ELR (cell line): Measurements from ENCODE around the gene RPL19.

Experiments used
- DNase-seq: peaks from one replicate; pipeline ENCODE4 v3.0.0-alpha.2; 2015; ENCODE audit warnings: low read depth

The RPL19 gene

DNA sequence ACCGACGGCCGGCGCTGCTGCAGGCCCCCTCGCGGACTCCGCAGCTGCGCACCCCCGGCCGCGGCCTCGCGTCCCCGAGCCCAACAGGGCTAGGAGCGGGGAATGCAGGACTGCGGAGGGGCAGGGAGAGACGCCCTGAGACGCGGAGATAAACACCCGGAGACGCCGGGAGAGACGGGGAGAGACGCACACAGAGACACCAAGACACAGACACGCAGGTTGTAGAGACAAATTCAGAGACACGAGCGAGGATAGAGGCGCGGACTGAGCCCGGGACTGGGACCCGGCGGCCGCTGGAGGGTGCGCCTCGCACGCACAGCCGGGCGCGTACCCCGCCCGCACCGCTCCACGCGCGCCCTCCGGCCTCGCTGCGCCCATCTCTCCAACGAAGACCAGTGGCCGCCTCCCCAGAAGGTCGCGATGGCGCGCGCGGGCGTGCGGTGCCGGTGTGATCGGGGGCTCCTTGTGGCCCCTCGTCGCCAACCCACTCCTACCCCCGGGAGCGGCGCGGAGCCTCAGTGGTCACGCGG is 24.8 kb downstream of the RPL19 start:
- no peak for DNase-seq

DNA sequence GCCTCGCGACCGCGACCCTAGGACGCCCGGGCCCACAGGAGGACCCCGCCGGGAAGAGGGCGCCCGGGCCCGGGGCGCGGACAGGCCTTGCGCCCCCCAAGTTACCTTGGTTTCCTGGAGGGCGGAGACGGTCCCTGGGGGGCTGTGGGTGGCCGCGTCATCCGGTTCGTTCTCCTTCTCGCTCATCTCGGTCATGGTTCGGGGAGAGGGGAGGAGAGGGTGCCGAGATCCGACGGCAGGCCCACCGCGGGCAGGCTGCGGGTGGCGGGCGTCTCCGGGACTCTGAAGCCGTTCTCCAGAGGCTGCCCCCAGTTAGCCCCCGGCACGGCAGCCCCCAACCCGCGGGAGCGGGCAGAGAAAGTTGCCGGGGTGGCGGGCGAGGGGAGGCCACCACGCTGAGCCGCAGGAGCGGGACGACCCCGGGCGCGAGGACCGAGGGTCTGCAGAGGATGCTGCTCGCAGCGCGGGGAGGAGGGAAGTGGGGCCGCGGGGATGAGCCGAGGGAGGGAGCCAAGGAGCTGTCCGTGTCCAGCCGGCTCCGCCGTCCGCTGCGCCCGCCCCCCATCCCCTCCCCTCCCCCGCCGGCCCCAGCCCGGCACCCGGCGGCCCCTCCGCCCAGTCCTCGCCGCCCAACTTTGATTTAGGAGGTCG is 25.4 kb downstream of the RPL19 start, which contains the start of gene STAC2:
Gene STAC2, minus strand, starts transcription at position 638 of the 651 bp plus-strand sequence. Its CDS starts 443 bp downstream, at position 195.
- DNase-seq = no peak

DNA sequence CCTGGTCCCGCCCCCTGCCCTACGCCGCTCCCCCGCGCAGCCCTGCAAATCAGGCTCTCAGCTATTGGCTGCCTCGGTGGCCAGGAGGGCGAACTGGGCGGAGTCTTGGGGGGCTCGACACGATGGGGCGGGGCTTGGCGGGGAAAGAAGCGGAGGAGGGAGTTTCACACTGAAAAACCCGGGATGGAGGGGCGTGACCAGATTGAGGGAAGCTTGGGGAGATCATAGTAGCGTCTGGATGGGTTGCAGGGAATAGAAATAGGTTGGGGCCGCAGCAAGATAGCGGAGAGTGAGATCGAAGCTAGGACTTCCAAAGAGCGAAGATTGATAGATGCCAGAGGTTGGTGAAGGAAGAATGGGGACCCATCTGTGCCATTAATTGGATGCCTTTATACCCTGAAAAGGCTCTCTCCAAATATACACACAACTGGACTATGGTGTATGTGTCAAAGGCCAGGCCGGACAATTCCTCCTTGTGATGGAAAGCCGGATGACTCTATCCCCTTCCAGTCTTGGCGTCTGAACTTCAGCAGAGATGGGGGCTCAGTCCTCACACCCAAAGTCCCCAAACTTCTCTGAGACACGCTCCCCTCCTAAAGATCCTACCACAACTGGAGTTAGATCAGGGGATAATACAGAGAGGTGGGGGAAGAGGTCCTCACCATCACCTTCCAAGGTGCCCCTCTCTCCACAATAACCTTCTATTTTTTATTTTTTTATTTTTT is 26.0 kb downstream of the RPL19 start:
- peak; percentile 53 for DNase-seq

DNA sequence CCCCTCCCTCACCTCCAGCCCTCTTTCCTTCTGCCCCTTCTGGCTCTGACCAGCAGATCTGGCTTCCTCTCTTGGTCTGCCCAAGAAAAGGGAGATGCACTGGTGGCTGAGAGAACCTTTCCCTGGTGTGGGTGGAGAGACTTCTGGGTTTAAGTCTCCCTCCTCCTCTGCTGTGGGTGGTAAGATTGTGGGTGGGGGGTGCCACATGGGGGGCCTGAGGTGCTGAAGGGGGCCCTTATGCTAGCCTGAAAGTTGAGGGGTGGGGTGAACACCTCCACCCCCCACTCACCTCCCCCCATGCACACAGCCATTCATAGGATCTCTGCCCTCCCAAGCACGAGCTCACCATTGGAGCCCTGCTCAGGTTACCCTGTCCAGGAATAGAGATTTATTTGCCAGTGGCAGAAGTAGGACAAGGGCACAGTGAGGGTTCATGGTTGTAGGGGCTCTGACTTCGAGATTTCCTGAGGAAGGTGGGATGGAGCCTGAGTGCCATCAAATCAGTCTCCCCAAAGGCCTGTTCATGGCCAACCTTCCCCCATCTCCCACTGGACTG is 27.4 kb downstream of the RPL19 start:
- no peak for DNase-seq

DNA sequence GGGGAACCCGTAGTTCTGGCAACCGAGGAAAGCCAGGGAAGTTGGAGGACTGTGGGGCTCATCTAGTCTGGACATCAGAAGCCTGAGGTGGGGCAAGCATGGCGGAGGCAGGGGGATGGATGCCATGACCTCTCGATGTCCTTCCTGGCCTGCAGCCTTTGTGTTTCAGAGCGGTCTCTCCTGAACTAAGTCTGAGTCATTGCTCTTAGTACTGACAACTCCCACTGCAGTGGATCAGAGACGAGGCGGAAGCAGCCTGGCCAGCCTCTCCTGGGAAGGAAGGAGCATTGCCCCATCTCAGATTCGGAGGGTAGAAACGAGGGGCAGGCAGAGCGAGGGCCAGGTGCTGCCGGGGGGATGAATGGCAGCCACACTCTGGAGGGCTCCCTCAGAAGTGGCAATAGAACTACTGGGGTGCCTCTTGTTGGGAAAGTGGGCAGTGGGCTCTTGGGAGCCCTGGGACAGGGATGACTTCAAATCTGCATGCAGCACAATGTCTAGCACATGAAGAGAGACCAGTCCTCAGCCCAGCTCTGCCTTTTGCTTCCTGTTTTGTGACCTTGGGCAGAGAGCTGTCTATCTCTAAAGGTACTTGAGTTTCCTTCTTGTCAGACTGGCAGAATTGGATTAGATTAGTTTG is 29.3 kb downstream of the RPL19 start:
- peak; percentile 81 for DNase-seq

DNA sequence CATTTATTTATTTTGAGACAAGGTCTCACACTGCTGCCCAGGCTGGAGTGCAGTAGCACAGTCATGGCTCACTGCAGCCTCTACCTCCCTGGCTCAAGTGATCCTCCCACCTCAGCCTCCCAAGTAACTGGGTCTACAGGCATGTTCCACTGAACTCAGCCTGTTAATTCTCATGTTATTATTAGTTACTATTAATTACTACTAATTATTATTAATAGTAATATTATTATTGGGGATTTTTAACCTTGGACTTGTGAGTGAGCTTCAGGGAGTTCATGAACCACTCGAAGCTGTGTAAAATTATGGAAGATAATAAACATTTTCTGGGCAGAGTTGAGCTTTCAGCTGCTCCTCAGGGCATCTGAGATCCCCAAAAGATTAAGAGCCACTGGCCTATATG is 30.3 kb downstream of the RPL19 start:
- no peak for DNase-seq

DNA sequence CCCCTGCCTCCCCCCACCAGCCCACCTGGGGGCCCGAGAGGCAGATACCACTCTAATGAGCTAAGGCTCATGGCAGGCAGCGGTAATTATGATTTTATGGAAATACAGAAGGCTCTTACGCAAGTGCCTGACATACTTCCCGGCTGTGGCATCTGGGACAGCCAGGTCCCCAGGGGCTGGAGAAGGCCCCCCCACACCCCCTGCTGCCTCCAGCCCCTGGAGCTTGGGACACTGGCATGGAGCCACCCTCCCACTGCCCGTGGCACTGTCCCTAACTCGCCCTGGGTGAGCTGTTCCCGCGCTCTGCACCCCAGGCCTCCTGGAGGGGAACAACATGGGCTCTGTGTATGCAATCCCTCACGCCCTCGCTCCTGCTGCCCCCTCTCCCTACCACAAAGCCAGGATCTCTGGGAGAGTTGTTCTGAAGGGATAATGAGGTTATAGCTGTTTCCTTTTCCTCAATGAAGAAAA is 31.0 kb downstream of the RPL19 start:
- no peak for DNase-seq

DNA sequence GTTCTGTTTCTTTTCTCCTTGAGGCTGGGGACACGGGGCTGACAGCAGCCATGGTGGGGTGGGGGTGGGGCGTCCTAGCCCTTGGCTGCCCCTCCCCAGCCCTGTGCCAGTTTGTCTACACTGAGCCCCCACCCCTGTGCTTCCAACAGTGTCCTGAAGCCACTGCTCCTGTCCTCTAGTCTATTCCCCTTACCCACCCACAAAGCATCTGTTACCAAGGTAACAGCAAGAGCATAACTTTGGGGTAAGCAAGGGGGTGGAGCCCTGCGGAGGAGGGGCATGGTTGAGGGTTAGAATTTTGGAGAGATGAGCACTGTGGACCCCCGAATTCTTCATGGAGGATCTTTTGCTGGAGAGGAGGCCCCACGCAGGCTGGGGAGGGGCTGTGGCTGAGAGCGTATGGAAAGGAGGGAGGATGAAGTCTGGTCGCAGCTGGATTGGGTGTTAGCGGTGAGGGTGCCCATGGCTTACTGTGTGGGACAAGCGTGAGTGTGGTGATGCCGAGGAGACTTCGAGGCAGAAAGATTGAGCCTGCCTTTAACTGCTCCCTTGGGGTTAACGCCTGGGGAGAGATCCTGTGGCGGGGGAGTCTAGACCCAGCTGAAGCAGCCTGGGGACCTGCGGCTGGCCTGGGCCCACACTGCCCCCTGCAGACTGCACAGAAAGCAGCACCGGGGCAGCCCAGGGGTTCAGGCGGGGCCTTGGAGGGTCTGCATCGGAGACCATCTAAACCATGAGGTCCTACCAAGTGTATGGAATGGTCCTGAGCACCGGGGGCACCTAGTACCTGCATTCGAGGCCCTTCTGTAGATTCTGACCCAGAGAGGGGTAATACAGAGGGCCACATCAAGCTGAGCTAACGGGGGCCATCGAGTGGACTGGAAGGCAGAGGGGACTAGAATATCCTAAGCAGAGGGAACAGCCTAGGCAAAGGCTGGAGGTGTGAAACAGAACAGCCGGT is 31.8 kb downstream of the RPL19 start:
- peak; percentile 50 for DNase-seq

DNA sequence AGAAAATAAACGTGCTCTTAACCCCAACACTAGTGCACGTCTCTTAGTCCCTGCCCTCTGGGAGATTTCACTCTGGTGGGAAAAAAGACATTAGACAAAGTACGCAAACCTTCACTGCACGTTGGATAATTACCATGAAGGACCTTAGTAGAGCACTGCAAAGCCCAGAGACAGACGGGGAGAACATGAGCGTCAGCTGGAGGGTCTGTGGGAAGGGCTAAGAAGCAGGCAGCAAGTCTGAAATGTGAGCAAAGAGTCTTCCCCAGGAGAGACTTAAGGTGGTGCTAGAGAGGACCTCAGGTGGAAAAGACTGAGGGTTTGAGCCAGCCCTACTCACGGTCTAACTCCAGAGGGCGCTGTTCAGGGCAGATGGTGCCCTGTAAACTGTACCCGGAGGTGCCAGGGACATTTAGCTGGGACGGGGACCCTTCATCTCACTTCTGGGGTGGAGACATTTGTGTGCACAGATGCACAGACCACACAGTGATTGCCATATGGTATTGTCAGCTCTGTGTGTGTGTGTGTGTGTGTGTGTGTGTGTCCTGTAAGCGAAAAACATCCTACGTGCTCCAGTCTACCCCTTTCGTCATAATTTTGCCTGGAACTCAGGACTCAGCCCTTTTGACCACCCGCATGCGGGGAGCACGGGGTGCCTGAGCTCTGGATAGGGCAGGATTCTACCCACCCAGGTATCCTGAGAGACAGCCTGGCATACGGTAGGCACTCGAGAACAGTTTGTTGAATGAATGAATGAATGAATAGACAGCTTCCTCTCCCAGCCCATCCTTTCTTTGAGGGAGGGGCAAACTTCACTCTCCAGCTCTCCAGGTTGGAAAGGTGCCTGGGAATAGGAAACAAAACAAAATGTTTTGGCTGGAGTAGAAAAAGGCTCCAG is 35.7 kb downstream of the RPL19 start:
- DNase-seq = peak; percentile 80

DNA sequence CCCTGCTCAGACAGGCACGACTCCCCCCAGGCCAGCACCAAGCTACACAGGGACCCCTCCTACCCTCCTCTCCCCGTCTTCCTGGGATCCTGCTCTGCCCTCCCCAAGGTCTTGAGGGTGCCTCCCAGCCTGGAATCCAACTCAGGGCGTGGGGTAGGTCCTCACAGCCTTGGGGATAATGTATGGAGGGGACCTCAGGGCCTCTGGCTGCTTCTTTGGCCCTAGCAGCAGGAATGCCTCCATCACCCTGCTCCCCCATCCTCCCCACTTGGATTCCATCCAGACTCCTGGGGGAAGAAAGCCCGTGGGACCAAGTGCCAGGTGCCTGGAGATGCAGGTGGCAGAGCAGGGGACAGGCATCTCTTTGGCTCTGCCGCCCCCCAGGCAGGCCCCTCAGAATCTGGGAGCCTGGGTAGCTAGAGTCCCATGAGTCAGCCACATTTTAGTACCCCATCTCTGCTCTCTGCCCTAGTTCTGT is 36.4 kb downstream of the RPL19 start:
- no peak for DNase-seq

DNA sequence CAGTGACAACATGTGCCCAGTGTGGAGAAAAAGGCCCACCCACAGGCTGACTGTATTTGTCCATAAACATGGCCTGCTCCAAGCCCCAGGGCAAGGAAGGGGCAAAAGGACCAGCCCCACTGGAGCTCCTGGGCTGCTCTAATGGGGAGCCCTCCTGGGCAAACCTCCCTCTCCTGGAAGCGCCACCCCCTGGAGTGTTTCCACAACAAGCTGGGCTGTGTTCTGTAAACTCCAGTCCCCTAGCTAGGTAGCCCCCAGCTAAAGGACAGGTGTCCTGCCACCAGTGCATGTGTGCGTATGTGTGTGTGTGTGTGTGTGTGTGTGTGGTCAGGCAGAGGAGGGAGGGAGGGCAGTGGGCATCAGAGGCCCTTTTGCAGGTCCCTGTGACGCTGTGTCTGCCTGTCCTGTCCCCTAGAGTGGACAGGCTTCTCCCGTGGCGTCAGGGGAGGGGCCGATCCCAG is 36.9 kb downstream of the RPL19 start:
- no peak for DNase-seq

DNA sequence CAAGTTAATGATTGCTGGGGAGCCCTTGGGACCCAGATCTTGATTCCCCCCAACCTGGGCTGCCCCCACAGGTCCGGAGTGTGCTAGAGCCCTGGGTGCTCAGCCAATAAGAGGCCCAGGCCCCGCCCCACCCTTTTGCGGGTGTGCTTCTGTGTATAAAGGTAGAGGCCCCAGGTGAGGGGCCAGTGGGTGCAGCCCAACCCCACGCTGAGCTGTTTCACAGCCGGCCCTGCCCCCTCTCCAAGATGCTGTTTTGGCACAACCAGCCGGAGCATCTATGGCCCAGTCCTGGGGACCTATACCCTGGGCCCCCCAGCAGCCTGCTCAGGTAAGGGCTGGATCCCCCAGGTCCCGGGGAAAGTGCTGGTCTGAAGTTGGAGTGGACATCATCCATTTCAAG is 37.5 kb downstream of the RPL19 start:
- DNase-seq = no peak

DNA sequence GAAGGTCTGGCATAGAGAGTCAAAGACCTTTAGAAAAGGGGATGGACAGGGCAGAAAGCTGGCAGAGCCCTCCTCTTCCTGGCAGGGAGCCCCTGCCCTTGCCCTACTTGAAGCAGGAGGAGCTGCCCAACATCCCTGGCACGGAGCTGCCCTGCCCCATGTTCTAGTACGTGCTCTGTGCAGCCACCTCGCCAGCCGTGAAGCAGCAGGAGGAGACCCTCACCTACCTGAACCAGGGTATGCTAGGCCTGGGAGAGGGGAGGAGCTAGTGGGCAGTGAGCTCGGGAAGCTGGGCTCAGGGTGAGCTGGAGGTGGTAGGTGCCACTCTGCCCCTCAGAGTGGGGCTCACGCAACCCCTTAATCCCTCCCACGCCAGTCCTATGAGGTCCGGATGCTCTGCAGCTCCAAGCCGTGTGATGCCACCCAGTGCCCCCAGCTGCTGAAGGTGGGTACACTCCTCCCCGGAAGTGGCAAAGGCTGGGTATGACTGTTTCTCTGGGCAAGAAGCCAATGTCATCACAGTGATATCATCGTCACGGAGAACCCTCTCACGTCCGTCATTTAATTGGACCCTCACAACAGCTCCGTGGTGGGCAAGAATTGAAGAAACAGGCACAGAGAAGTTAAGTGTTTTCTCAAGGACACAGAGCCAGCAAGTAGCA is 38.4 kb downstream of the RPL19 start:
- peak; percentile 63 for DNase-seq

DNA sequence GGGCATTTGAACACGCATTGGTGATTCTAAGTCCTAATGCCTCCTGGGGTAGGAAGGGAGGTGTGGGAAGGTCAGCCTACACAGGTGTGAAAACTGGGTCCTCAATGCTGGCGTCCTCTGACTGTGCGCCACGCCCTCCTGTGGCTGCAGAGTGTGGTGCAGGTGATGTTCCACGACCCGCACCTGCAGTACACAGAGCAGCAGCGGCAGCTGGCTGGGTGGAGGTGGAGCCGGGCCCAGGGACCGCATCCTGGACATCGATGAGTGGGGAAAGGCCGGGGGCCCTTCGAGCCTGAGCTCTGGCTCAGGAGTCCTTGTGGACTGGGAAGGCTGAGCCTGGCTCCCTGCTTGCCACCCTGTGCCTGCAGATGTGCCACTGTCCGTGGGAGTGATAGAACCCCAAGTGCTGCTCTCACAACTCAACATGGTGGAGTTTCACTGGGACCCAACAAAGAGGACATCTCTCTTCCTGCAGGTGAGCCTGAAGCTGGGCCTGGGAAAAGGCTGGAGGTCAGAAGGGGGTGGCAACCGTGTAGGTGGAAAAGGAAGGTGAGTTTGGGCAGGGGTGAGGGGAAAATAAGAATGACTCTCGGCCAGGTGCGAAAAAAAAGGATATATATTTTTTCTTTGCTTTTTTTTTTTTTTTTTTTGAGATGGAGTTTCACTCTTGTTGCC is 39.7 kb downstream of the RPL19 start:
- peak; percentile 46 for DNase-seq

DNA sequence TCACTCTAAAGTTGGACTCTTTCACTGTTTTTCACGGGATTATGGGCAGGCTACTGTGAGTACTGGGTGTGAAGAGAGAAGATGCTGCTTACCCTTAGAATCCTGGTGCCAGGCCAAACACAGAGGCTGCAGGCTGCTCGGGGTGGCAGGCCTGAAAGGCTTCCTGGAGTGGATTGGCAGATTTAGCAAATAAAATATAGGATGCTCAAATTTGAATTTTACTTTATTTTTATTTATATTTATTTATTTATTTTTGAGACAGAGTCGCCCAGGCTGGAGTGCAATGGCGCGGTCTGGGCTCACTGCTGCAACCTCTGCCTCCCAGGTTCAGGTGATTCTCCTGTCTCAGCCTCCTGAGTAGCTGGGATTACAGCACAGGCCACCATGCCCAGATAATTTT is 40.5 kb downstream of the RPL19 start:
- no peak for DNase-seq

DNA sequence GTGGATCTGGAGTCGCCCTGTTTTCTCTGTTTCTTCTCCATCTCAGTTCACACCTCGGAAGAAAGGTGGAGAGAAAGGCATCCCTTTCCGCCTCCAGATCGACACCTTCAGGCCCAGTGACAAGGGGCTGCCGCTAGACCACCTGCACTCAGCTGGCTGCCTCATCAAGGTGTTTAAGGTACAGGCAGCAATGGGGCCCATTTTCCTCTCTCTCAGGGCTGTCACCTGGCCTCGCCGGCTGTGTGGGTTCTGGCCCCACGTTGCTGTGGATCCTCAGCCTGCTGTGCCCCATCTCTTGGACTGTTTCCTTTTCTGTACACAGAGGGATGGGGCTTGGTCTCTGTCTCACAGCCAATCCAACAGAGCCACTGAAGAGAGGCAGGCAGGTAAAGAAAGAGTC is 43.1 kb downstream of the RPL19 start:
- DNase-seq = no peak

DNA sequence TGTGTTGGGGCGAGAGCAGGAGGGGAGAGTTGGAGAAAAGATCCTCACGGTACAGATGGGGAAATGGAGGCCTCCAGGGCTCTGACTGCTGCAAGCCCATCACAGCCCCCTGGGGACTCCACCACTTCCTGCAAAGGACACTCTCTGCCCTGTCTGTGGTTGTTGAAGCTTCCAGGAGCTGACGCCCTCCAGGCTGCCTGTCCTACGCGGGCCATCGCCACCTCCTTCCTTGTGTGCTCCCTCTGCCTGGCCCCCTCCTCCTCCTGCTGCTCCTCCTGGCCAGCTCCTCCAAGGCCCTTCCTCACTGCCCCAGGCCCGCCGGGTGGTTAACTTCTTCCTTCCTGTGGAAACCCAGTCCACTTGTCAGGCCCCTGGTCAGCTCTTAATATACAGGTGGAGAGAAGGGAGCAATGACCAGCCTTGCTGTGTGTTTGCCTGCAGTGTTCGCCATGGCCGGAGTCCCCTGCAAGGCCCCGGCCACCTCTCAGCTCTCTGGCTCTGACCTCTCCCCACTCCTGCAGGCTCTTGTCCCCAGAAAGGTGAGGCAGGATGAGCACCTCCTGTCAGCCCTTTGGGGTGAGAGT is 44.0 kb downstream of the RPL19 start:
- DNase-seq = no peak
